DMS53 treated with DMSO at 0.1 percent for 48 hours (cell line): ENCODE measurements around the gene BCL2L1.

ENCODE experiments used
- DNase-seq: peaks from one replicate; lab custom pipeline; 2025; ENCODE audit not compliant: unreplicated experiment; lab: John Stamatoyannopoulos, UW

BCL2L1 gene

GRCh38 chr20:31615416-31615815, 107.3 kb downstream of the BCL2L1 start:
- no peak for DNase-seq
